Measurements from ENCODE around the gene PUS10. TPM values are rescaled to one million over a fixed set of nuclear protein-coding genes. Genes with fewer than 3 reads are reported as not detected.

PUS10 gene
- total and polyA plus RNA-seq, 2 of the 8 experiments (the other 6 are each of a cell fraction or from before 2014, with no cell fraction given), result 1.3 to 3.1 TPM

GRCh38 chr2:61042807-61043206 lies 24.8 kb upstream of the PUS10 start:
- POLR2A ChIA-PET (ENCODE audit: partially characterized antibody), result no interaction called here
- no peak overlapping the region for H4K91ac ChIP-seq (replicated peaks; ENCODE audit: insufficient read length, low read length)
- no peak overlapping the region for H2AK5ac ChIP-seq (ENCODE audit: low read depth, low read length)
- H3K4ac ChIP-seq (replicated peaks; ENCODE audit: insufficient read length, low read depth, low read length), result no peak overlapping the region
- no peaks in the 10 kb centered on the region for H3K27me3 ChIP-seq (replicated peaks in 1 of 4; ENCODE audit: control insufficient read depth in 3 of 4, extremely low read depth in 1 of 4, insufficient read depth in 3 of 4, low read length in 3 of 4)
- no peak overlapping the region for H3K18ac ChIP-seq (ENCODE audit: extremely low read depth, low read length)
- WGBS, 2 experiments (ENCODE audit: extremely low coverage in 1 of 2, insufficient coverage in 1 of 2, insufficient read length in 1 of 2, insufficient replicate concordance in 2 of 2, low coverage in 1 of 2, low lambda C conversion rate in 2 of 2, missing lambda C conversion rate in 1 of 2), result 94% methylated on average over 3 of the region's 3 CpGs; no CpG with 5 or more reads in 1 of the 2 experiments
- H4K20me1 ChIP-seq (replicated peaks in 1 of 2; ENCODE audit: control insufficient read depth in 1 of 2, insufficient read depth in 2 of 2, low read length in 2 of 2), result peaks cover 0 to 1% of the 10 kb centered on the region in 2 experiments
- FAIRE-seq, result no peak
- H2BK5ac ChIP-seq (ENCODE audit: low read depth, low read length), result no peak overlapping the region
- no peak overlapping the region for H2BK15ac ChIP-seq (ENCODE audit: low read length)
- H3K56ac ChIP-seq (replicated peaks; ENCODE audit: insufficient read length, low read depth, low read length), result no peak overlapping the region
- H2BK12ac ChIP-seq (ENCODE audit: low read depth, low read length), result no peak overlapping the region
- H3K4me1 ChIP-seq (replicated peaks in 1 of 4; ENCODE audit: control insufficient read depth in 3 of 4, insufficient read depth in 4 of 4, low read length in 3 of 4), result no peaks in the 10 kb centered on the region
- no peak overlapping the region for H3K14ac ChIP-seq (ENCODE audit: insufficient read length)
- no peaks in the 10 kb centered on the region for H3K79me2 ChIP-seq (ENCODE audit: control insufficient read depth in 1 of 2, insufficient read depth in 2 of 2, low read length in 2 of 2)
- TF ChIP-seq USF2 (IDR thresholded peaks at IDR 0.05; ENCODE audit: low read length) (no peak), SIN3A (conservative IDR thresholded peaks at IDR 0.05 in 1 of 2, IDR thresholded peaks at IDR 0.05 in 1 of 2; ENCODE audit: low read depth in 1 of 2, low read length in 2 of 2) (no peak), NANOG (IDR thresholded peaks at IDR 0.05; ENCODE audit: insufficient read depth, low read depth, low read length, poor library complexity, severe bottlenecking) (no peak), RXRA (IDR thresholded peaks at IDR 0.05; ENCODE audit: insufficient read depth, low read depth, low read length) (no peak), ZNF274 (IDR thresholded peaks at IDR 0.05; ENCODE audit: borderline replicate concordance, extremely low read depth, low read length) (no peak), CHD1 (IDR thresholded peaks at IDR 0.05; ENCODE audit: low read depth, low read length) (no peak), FOSL1 (IDR thresholded peaks at IDR 0.05; ENCODE audit: insufficient read depth, low read depth, low read length) (no peak), JUN (IDR thresholded peaks at IDR 0.05; ENCODE audit: low read depth, low read length) (no peak), TCF12 (IDR thresholded peaks at IDR 0.05; ENCODE audit: low read depth, low read length) (no peak), ATF3 (IDR thresholded peaks at IDR 0.05; ENCODE audit: insufficient read depth, low read depth, low read length) (no peak)
- no peak overlapping the region for H2BK120ac ChIP-seq (replicated peaks; ENCODE audit: low read depth, low read length)
- DNase-seq (ENCODE audit: low read depth in 1 of 2, low spot score in 2 of 2), result no peak
- no peak overlapping the region for H4K8ac ChIP-seq (ENCODE audit: extremely low read depth, insufficient read depth, low read length)
- no peak overlapping the region for H3K23ac ChIP-seq (ENCODE audit: insufficient read length)
- no peak overlapping the region for H3K9ac ChIP-seq (replicated peaks in 1 of 4; ENCODE audit: extremely low read depth in 1 of 4, low read depth in 3 of 4, low read length in 3 of 4)
- H3K9me3 ChIP-seq (ENCODE audit: insufficient read depth in 2 of 2, low read depth in 1 of 2, low read length in 1 of 2), result no peaks in the 10 kb centered on the region
- no peak overlapping the region for H2AFZ ChIP-seq (ENCODE audit: low read length)
- no peak overlapping the region for H2BK20ac ChIP-seq (ENCODE audit: low read length)
- H3K79me1 ChIP-seq (ENCODE audit: low read depth, low read length), result no peaks in the 10 kb centered on the region
- H3K27ac ChIP-seq (ENCODE audit: low read depth, low read length), result no peak overlapping the region
- no peak overlapping the region for H3K4me2 ChIP-seq (ENCODE audit: insufficient read depth in 1 of 2, low read depth in 2 of 2, low read length in 2 of 2)
- CTCF ChIA-PET (ENCODE audit: partially characterized antibody), result no interaction called here
- no peaks in the 10 kb centered on the region; the same call in 1 of the 2 replicates for H3K23me2 ChIP-seq (ENCODE audit: low read depth, low read length)
- H4K5ac ChIP-seq (ENCODE audit: insufficient read length, low read depth, low read length), result no peak overlapping the region
- peaks cover 0 to 21% (median 0%) of the 10 kb centered on the region in 4 experiments; a peak in 2 of 8 replicates for H3K36me3 ChIP-seq (ENCODE audit: control insufficient read depth in 2 of 4, insufficient read depth in 4 of 4, low read length in 3 of 4)
- H3K4me3 ChIP-seq (ENCODE audit: extremely low read depth in 1 of 4, insufficient read depth in 2 of 4, low read depth in 3 of 4, low read length in 4 of 4), result no peak overlapping the region
